ENCODE measurements around the gene MCTP1.

MCTP1 gene

GRCh38 chr5:94775088-94775487 is 509.8 kb downstream of the MCTP1 start:
- H3K27me3 ChIP-seq (ENCODE audit: insufficient read depth, poor library complexity, severe bottlenecking): no peaks in the 10 kb centered on the region
- no peak for TF ChIP-seq GABPA (IDR thresholded peaks at IDR 0.05; ENCODE audit: low read depth)
- no peak for TF ChIP-seq POLR2AphosphoS5 (IDR thresholded peaks at IDR 0.05; ENCODE audit: low read depth)
- TF ChIP-seq SPI1 (IDR thresholded peaks at IDR 0.05; ENCODE audit: borderline replicate concordance, low read depth): no peak
- no peak for TF ChIP-seq CTCF (IDR thresholded peaks at IDR 0.05; ENCODE audit: insufficient read depth, low read length)
- H3K4me3 ChIP-seq (replicated peaks; ENCODE audit: insufficient read depth, low read length): no peak overlapping the region
- H3K27ac ChIP-seq (replicated peaks): no peak overlapping the region
- no peak for DNase-seq (ENCODE audit: low read depth in 1 of 2, low spot score in 1 of 2)

GRCh38 chr5:94771742-94772141 is 513.2 kb downstream of the MCTP1 start:
- DNase-seq (ENCODE audit: low read depth in 1 of 2, low spot score in 1 of 2): no peak
- Histone ChIP-seq H3K4me3 (replicated peaks; ENCODE audit: insufficient read depth, low read length) (no peak overlapping the region), H3K27me3 (ENCODE audit: insufficient read depth, poor library complexity, severe bottlenecking) (no peaks in the 10 kb centered on the region), H3K27ac (replicated peaks) (no peak overlapping the region)
- TF ChIP-seq SPI1 (IDR thresholded peaks at IDR 0.05; ENCODE audit: borderline replicate concordance, low read depth) (no peak), CTCF (IDR thresholded peaks at IDR 0.05; ENCODE audit: insufficient read depth, low read length) (no peak), POLR2AphosphoS5 (IDR thresholded peaks at IDR 0.05; ENCODE audit: low read depth) (no peak), REST (IDR thresholded peaks at IDR 0.05; ENCODE audit: insufficient replicate concordance, low read depth) (no peak), GABPA (IDR thresholded peaks at IDR 0.05; ENCODE audit: low read depth) (no peak)

- Histone ChIP-seq H3K27ac (replicated peaks) (no peak overlapping the region), H3K27me3 (ENCODE audit: insufficient read depth, poor library complexity, severe bottlenecking) (no peaks in the 10 kb centered on the region), H3K4me3 (replicated peaks; ENCODE audit: insufficient read depth, low read length) (no peak overlapping the region)
- TF ChIP-seq GABPA (IDR thresholded peaks at IDR 0.05; ENCODE audit: low read depth) (no peak), POLR2AphosphoS5 (IDR thresholded peaks at IDR 0.05; ENCODE audit: low read depth) (no peak), REST (IDR thresholded peaks at IDR 0.05; ENCODE audit: insufficient replicate concordance, low read depth) (no peak), SPI1 (IDR thresholded peaks at IDR 0.05; ENCODE audit: borderline replicate concordance, low read depth) (no peak), CTCF (IDR thresholded peaks at IDR 0.05; ENCODE audit: insufficient read depth, low read length) (no peak)
- DNase-seq (ENCODE audit: low read depth in 1 of 2, low spot score in 1 of 2): no peak
Observed at GRCh38 chr5:94769996-94770395, 514.9 kb downstream of the MCTP1 start.

GRCh38 chr5:94761786-94762185 is 523.1 kb downstream of the MCTP1 start:
- no peak overlapping the region for H3K4me3 ChIP-seq (replicated peaks; ENCODE audit: insufficient read depth, low read length)
- DNase-seq (ENCODE audit: low read depth in 1 of 2, low spot score in 1 of 2): no peak
- H3K27me3 ChIP-seq (ENCODE audit: insufficient read depth, poor library complexity, severe bottlenecking): no peaks in the 10 kb centered on the region
- no peak overlapping the region for H3K27ac ChIP-seq (replicated peaks)
- TF ChIP-seq POLR2AphosphoS5 (IDR thresholded peaks at IDR 0.05; ENCODE audit: low read depth) (no peak), SPI1 (IDR thresholded peaks at IDR 0.05; ENCODE audit: borderline replicate concordance, low read depth) (no peak), REST (IDR thresholded peaks at IDR 0.05; ENCODE audit: insufficient replicate concordance, low read depth) (no peak)
